SU-DHL-6 (cell line): ENCODE results near the gene OR10AG1.

Source experiments
- H2AFZ ChIP-seq: fragments of 200-600 bp; sonication (generic); 2 replicates; pipeline ENCODE4 v1.6.1; 2014; ENCODE audit warnings: low read depth, mild to moderate bottlenecking, moderate library complexity, mixed read lengths, antibody characterized with exemption, low read length; ENCODE audit not compliant: severe bottlenecking
- H3F3A ChIP-seq: fragments of 200-600 bp; shearing (Covaris generic); 2 replicates; pipeline ENCODE4 v1.6.0; 2016; ENCODE audit warnings: antibody characterized with exemption, mild to moderate bottlenecking; ENCODE audit not compliant: insufficient read depth
- H3K27ac ChIP-seq: fragments of 200-600 bp; sonication (generic); 2 replicates; pipeline ENCODE4 v1.5.1; 2016; ENCODE audit warnings: low read depth, mild to moderate bottlenecking, low read length, moderate library complexity, mixed read lengths
- H3K27me3 ChIP-seq: fragments of 200-600 bp; sonication (generic), shearing (Covaris generic); 2 replicates; pipeline ENCODE4 v1.6.0; 2014; ENCODE audit warnings: mild to moderate bottlenecking, low read length
- H3K36me3 ChIP-seq: fragments of 200-600 bp; sonication (generic); 2 replicates; pipeline ENCODE4 v1.6.1; 2014; ENCODE audit warnings: mild to moderate bottlenecking, low read length, mixed read lengths
- H3K4me2 ChIP-seq: fragments of 300-600, 200-600 bp; shearing (Covaris generic), sonication (generic); 2 replicates; pipeline ENCODE4 v1.6.0; 2014; ENCODE audit warnings: low read length, low read depth, mild to moderate bottlenecking; ENCODE audit not compliant: poor library complexity, severe bottlenecking
- H3K4me3 ChIP-seq: fragments of 200-600 bp; sonication (generic); 2 replicates; pipeline ENCODE4 v1.5.1; 2014; ENCODE audit warnings: antibody characterized with exemption, low read length, mild to moderate bottlenecking, mixed read lengths; ENCODE audit not compliant: insufficient read depth, poor library complexity, severe bottlenecking
- H3K79me2 ChIP-seq: fragments of 200-600 bp; sonication (generic); 2 replicates; pipeline ENCODE4 v1.6.1; 2014; ENCODE audit warnings: mild to moderate bottlenecking, low read length, moderate library complexity; ENCODE audit not compliant: insufficient read depth
- H3K9ac ChIP-seq: fragments of 200-600 bp; sonication (generic); 2 replicates; pipeline ENCODE4 v1.7.0; 2014; ENCODE audit warnings: mild to moderate bottlenecking, low read length
- H3K9me2 ChIP-seq: fragments of 200-600 bp; sonication (generic); replicated peaks from 2 replicates; pipeline ENCODE4 v1.6.1; 2014; ENCODE audit warnings: low read length; ENCODE audit not compliant: insufficient read depth
- H3K9me3 ChIP-seq: fragments of 200-600 bp; sonication (generic); 2 replicates; pipeline ENCODE4 v1.6.1; 2014; ENCODE audit warnings: low read length, mixed read lengths; ENCODE audit not compliant: insufficient read depth
- H4K20me1 ChIP-seq: fragments of 200-600 bp; sonication (generic); 2 replicates; pipeline ENCODE4 v1.6.1; 2014; ENCODE audit warnings: low read depth, mild to moderate bottlenecking, antibody characterized with exemption, low read length, moderate library complexity, mixed read lengths
- CTCF ChIP-seq: fragments of 200-600 bp; sonication (generic); IDR thresholded peaks from one replicate; pipeline ENCODE4 v1.5.1; 2017; ENCODE audit warnings: antibody characterized with exemption, mild to moderate bottlenecking, low read length, moderate library complexity; ENCODE audit not compliant: insufficient read depth, poor library complexity, severe bottlenecking
- EZH2phosphoT487 ChIP-seq: fragments of 200-600 bp; sonication (generic), shearing (Covaris generic); conservative IDR thresholded peaks from 2 replicates; pipeline ENCODE4 v1.6.1; 2018; ENCODE audit warnings: mild to moderate bottlenecking, antibody characterized with exemption, low read length, moderate library complexity, mixed read lengths

OR10AG1 gene

GRCh38 chr11:55936300-55936699 is 33.4 kb downstream of the OR10AG1 start, which contains the start of gene OR5I1:
OR5I1 (minus strand) TSS chr11:55936400; CDS start chr11:55936400, 0 bp downstream.
- H3F3A ChIP-seq: no peaks in the 10 kb centered on the region
- H3K9me2 ChIP-seq: no peaks in the 10 kb centered on the region
- no peak within 1 kb of the TSS for H3K27ac ChIP-seq
- no peak within 1 kb of the TSS for H3K4me3 ChIP-seq
- no peaks in the 10 kb centered on the region for H3K79me2 ChIP-seq
- no peaks in the 10 kb centered on the region for H3K27me3 ChIP-seq
- TF ChIP-seq CTCF (no peak), EZH2phosphoT487 (no peak)
- H3K9me3 ChIP-seq: no peaks in the 10 kb centered on the region
- H4K20me1 ChIP-seq: peaks cover 3% of the 10 kb centered on the region; the same call in 1 of the 2 replicates
- H3K4me2 ChIP-seq: no peak within 1 kb of the TSS
- H2AFZ ChIP-seq: no peak within 1 kb of the TSS
- H3K36me3 ChIP-seq: no peaks in the 10 kb centered on the region
- H3K9ac ChIP-seq: no peak within 1 kb of the TSS

GRCh38 chr11:55920537-55920936 is 49.2 kb downstream of the OR10AG1 start:
- H3K9me2 ChIP-seq: no peaks in the 10 kb centered on the region
- no peak overlapping the region for H3K4me2 ChIP-seq
- TF ChIP-seq EZH2phosphoT487 (no peak), CTCF (no peak)
- no peaks in the 10 kb centered on the region for H3F3A ChIP-seq
- no peaks in the 10 kb centered on the region for H3K9me3 ChIP-seq
- no peak overlapping the region for H2AFZ ChIP-seq
- H3K79me2 ChIP-seq: no peaks in the 10 kb centered on the region
- H3K4me3 ChIP-seq: no peak overlapping the region
- H4K20me1 ChIP-seq: no peaks in the 10 kb centered on the region
- H3K36me3 ChIP-seq: no peaks in the 10 kb centered on the region
- H3K27me3 ChIP-seq: no peaks in the 10 kb centered on the region
- no peak overlapping the region for H3K9ac ChIP-seq
- H3K27ac ChIP-seq: no peak overlapping the region
